ENCODE measurements around the gene HSD3B1.

DNA sequence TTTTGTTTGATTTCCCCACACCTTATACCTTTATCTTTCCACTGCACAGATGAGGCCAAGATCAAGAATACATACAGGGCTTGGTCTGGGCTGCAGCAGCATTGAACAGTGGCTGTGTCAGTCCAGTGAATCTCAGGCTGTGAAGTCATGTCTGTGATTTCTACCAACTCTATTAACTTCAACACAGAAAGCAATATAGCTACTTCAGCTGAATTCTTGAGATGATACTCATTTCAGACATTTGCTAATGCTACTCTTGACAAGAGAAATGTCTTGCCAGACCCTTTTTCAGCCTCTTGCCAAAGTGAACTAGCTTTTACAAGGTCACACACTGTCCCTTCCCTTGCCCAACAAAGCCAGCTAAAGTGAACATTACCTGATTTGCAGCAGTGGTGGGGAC is 25.1 kb upstream of the HSD3B1 start:
- TF ChIP-seq, protein P1, sequence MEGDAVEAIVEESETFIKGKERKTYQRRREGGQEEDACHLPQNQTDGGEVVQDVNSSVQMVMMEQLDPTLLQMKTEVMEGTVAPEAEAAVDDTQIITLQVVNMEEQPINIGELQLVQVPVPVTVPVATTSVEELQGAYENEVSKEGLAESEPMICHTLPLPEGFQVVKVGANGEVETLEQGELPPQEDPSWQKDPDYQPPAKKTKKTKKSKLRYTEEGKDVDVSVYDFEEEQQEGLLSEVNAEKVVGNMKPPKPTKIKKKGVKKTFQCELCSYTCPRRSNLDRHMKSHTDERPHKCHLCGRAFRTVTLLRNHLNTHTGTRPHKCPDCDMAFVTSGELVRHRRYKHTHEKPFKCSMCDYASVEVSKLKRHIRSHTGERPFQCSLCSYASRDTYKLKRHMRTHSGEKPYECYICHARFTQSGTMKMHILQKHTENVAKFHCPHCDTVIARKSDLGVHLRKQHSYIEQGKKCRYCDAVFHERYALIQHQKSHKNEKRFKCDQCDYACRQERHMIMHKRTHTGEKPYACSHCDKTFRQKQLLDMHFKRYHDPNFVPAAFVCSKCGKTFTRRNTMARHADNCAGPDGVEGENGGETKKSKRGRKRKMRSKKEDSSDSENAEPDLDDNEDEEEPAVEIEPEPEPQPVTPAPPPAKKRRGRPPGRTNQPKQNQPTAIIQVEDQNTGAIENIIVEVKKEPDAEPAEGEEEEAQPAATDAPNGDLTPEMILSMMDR (IDR thresholded peaks at IDR 0.05): no peak
- TF ChIP-seq YY1 (IDR thresholded peaks at IDR 0.05; ENCODE audit: low read depth): no peak
- no peak for TF ChIP-seq CHD2 (IDR thresholded peaks at IDR 0.05; ENCODE audit: low read length, partially characterized antibody)
- no peak for TF ChIP-seq POLR2AphosphoS5 (IDR thresholded peaks at IDR 0.05; ENCODE audit: low read depth, low read length)
- TF ChIP-seq RXRA (IDR thresholded peaks at IDR 0.05; ENCODE audit: borderline replicate concordance, low read depth): no peak
- no peak for TF ChIP-seq RAD21 (IDR thresholded peaks at IDR 0.05; ENCODE audit: low read length)
- TF ChIP-seq JUND (IDR thresholded peaks at IDR 0.05): no peak
- TF ChIP-seq GABPA (IDR thresholded peaks at IDR 0.05; ENCODE audit: low read depth): no peak
- no peak for TF ChIP-seq NFIC (IDR thresholded peaks at IDR 0.05; ENCODE audit: borderline replicate concordance)
- TF ChIP-seq RFX5 (IDR thresholded peaks at IDR 0.05; ENCODE audit: low read length): no peak
- TF ChIP-seq, protein P2, sequence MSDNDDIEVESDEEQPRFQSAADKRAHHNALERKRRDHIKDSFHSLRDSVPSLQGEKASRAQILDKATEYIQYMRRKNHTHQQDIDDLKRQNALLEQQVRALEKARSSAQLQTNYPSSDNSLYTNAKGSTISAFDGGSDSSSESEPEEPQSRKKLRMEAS (IDR thresholded peaks at IDR 0.05; ENCODE audit: low read depth): no peak
- TF ChIP-seq TAF1 (IDR thresholded peaks at IDR 0.05; ENCODE audit: borderline replicate concordance, low read depth, low read length): no peak
